HG03135 (cell line): ENCODE data around the gene RAB40B.
"Not testable (repeated sequence)": the region's sequence is repeated elsewhere in the genome, so short reads cannot be mapped to it uniquely, and the experiment has no call there.

Experiments used
- ATAC-seq: cut with Tn5 transposase; IDR thresholded peaks from one replicate; pipeline ENCODE4 v1.9.1; 2021; ENCODE audit warnings: mild to moderate bottlenecking, moderate library complexity; ENCODE audit not compliant: unreplicated experiment

The RAB40B gene

GRCh38 chr17:82654611-82655010 is 43.9 kb downstream of the RAB40B start:
- ATAC-seq, result not testable (repeated sequence)

DNA sequence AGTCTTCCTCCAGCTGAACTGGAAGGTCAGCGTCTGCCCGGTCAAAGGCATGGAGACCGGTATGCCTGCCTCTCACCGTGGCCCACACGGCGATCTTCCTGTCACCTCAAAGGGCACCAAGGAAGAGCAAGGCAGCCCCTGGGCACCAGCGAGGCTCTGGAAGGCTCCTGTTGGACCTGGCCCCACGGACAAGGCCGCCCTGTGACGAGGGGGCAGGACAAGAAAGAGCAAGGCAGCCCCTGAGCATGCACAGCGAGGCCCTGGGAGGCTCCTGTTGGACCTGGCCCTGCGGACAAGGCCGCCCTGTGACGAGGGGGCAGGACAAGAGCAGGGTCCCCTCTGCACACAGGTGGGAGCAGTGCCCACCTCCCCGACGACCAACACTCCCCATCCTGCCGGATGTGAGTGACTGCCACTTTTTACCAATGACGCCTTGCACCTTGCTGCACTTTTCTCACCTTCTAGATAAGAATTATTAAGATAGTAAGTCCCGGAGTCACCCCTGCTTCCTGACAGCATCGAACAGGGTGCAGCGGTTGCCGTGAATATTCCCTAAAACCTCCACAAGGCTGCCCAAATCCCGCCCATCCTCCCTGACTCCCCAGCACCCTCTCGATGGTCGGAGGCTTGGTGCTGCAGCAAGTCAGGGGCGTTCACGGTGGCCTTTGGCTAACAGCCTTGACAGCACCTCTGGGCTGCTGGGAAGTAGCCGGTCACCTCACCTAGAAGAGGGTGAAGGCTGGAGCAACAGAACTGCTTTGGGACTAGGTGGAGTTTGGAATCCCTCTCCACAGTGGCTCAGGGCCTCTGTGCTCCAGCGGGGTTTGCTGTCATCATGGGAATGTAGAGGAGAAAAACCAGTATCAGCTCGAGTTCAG is 44.6 kb downstream of the RAB40B start:
- no peak for ATAC-seq

GRCh38 chr17:82650723-82651122 is 47.8 kb downstream of the RAB40B start:
- no peak for ATAC-seq

GRCh38 chr17:82649501-82650261 is 48.8 kb downstream of the RAB40B start:
- ATAC-seq, result no peak

GRCh38 chr17:82648742-82649331 is 49.7 kb downstream of the RAB40B start:
- no peak for ATAC-seq

DNA sequence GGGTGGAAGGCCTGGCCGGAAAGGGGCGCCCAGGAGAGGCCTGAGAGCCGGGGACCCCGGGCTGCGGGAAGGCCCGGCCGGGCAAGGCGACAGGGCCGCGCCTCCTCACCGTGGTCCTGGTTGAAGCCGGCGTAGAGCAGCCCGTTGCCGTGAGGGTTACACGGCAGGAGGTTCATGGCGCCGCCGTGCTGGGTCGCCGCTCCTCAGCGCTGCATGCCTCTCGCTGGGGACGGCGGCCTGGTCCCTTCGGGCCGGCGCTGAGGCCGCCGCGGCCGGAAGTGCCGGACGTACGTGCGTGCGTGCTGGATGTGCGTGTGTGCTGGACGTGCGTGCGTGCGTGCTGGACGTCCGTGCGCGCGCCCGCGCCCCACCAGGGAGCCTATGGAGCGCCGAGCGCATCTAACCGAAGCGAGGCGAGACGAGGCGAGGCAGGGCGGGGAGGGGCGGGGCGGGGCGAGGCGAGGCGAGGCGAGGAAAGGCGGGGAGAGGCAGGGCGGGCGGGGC is 50.3 kb downstream of the RAB40B start, which contains the start of gene WDR45B:
TSS of gene WDR45B (minus strand) at position 280 of the 504 bp plus-strand sequence. CDS start at position 176, 104 bp downstream.
- peak; percentile 80 for ATAC-seq

DNA sequence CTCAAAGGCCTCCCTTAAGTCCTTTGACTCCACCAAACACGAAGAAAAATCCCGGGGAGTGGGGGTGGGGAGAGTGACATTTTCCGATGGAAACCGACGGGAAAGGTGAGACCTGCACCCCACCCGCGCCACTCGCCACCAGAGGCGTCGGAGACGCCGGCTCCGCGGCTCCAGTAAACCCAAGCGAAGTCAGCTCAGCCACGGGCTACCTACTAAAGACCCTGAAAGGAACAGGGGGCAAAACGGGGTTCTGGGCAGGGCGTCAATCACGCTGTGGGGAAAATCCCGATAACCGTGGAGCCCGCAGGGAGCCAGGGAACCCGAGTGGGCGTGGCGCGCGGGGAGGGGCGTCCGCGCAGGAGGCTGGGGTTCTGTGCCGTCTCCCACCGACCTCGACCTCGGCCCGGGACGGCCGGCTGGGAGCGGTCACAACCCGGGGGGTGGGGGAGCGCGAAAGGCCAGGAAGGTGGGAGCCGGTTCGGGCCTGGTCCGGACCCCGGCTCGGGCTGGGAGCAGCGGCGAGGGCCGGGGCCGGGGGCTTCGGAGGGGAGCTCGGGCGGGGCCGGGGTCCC is 50.8 kb downstream of the RAB40B start:
- ATAC-seq, result peak; percentile 26

DNA sequence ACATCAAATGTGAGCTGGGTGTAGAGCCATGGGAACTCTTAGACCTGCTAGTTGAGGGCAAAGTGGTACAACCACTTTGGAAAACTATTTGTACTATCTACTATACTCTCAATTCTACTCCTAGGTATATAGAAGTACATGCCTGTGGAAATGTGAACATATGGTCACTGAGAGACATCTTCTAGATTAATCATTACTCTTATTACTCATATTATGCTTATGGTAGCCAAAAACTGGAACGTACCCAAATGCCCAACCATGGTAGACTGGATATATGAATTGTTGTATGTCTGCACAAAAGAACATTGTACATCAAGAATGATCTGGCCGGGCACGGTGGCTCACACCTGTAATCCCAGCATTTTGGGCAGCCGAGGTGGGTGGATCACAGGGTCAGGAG is 53.0 kb downstream of the RAB40B start:
- ATAC-seq, result no peak

DNA sequence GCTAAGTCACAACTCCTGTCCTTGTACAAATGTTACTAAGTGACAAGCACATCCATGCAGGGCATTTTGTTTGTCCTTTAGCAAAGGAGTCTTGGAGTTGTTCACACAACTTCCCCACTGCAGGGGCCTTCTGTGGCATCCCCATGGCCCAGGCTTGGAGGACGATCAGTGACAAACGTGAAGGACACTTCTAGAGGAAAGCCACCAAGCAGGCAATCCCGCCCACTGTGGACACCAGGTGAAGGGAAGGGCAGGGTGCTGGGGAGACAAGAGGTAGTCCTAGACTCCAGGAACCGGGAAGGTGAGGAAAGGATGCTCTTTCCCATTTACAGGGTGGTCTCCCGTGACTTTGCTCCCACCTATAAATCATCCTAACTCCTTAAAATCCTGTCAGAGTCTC is 54.4 kb downstream of the RAB40B start:
- no peak for ATAC-seq

- no peak for ATAC-seq
Observed at GRCh38 chr17:82642022-82642421, 56.5 kb downstream of the RAB40B start.

- ATAC-seq, result no peak
Observed at GRCh38 chr17:82640036-82640435, 58.5 kb downstream of the RAB40B start.

DNA sequence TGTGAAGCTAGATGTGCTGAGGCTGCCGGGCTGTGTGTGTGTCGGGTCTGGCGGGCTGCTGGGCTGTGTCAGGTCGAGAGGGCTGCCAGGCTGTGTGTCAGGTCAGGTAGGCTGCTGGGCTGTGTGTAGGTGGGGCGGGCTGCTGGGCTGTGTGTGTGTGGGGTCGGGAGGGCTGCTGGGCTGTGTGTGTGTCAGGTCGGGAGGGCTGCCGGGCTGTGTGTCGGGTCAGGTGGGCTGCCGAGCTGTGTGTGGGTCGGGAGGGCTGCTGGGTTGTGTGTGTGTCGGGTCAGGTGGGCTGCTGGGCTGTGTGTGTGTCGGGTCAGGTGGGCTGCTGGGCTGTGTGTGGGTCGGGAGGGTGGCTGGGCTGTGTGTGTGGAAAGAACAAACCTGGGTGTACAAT is 58.9 kb downstream of the RAB40B start:
- ATAC-seq, result no peak

GRCh38 chr17:82638183-82638773 is 60.2 kb downstream of the RAB40B start:
- no peak for ATAC-seq

GRCh38 chr17:82636626-82637598 is 61.6 kb downstream of the RAB40B start:
- ATAC-seq, result no peak

- no peak for ATAC-seq
Observed at GRCh38 chr17:82633343-82633742, 65.2 kb downstream of the RAB40B start.

- ATAC-seq, result no peak
Observed at GRCh38 chr17:82632451-82632850, 66.0 kb downstream of the RAB40B start.

DNA sequence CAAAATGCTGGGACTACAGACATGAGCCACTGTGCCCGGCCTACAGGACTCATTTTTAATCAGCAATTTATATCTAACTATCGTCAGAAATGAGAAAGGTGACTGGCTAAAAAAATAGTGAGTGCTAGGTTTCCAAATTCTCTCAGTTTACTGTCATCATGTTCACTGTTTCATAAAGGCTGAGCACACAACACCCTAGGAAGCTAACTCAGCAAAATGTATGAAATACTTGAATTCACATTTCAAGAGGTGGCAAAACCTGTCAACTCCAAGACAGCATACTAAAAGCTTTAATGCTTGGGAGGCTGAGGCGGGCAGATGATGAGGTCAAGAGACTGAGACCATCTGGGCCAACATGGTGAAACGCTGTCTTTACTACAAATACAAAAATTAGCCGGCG is 67.0 kb downstream of the RAB40B start:
- ATAC-seq, result no peak

DNA sequence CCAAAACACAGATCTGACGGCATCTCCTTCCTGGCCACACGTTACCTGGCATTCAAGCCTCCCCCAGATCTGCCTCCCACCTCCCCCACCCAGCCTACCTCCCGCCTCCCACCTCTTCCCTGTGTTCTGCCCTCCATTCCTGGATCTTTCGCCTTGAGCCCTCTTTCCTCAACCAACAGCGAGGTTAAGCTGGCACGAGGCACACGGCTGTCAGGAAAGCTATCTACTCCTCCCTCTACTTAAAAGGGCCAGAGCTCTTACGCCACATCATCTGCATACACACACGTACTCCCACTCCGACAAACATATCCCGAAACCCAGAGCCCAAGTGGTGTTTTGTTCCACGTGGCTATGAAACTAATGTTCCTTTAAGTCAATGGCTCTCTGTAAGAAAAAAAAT is 68.3 kb downstream of the RAB40B start:
- no peak for ATAC-seq

GRCh38 chr17:82629748-82630147 is 68.8 kb downstream of the RAB40B start:
- no peak for ATAC-seq
